IMR-90 (cell line): Measurements from ENCODE around the gene C2orf92. TPM values are rescaled to one million over a fixed set of nuclear protein-coding genes. Genes with fewer than 3 reads are reported as not detected.
A peak's percentile ranks its signal among the peaks of the same experiment; 100 is the strongest.

ENCODE experiments used
- ATAC-seq: fragments of 200-7000 bp; cut with Tn5 transposase; 2 replicates; pipeline ENCODE4 v1.9.1; 2020; ENCODE audit warnings: low read depth, mild to moderate bottlenecking, moderate library complexity
- BruUV-seq: library from RNA; stranded (reverse); fragments of 400-500 nt; replicated peaks from 2 replicates; lab custom pipeline; 2021; lab: Mats Ljungman, UMichigan
- CTCF ChIA-PET: fragments of 300-600 bp; formaldehyde crosslinking; extraction: SDS; loops from one replicate; lab custom pipeline; 2021; ENCODE audit warnings: antibody characterized with exemption; lab: Yijun Ruan, JAX
- POLR2A ChIA-PET: fragments of 300-600 bp; sonication (Branson Sonifier 250); formaldehyde crosslinking; loops from one replicate; lab custom pipeline; 2022; ENCODE audit warnings: antibody characterized with exemption; ENCODE audit not compliant: unreplicated experiment; lab: Charles Lee
- DNase-seq: peaks from one replicate; pipeline ENCODE4 v3.0.0; 2013
- H2AFZ ChIP-seq: replicated peaks from 2 replicates; pipeline ENCODE3; 2013; ENCODE audit warnings: low read length, mild to moderate bottlenecking; ENCODE audit not compliant: poor library complexity
- H2AK5ac ChIP-seq: 2 replicates; pipeline ENCODE4 v1.6.1; 2013; ENCODE audit warnings: low read depth, low read length, inconsistent platforms
- H2AK9ac ChIP-seq: replicated peaks from 2 replicates; pipeline ENCODE3; 2013; ENCODE audit warnings: mild to moderate bottlenecking, low read depth, low read length, moderate library complexity; ENCODE audit not compliant: poor library complexity
- H2BK120ac ChIP-seq: 2 replicates; pipeline ENCODE4 v1.6.1; 2013; ENCODE audit warnings: low read depth, low read length, inconsistent platforms
- H2BK15ac ChIP-seq: 3 replicates; pipeline ENCODE4 v1.6.1; 2013; ENCODE audit warnings: low read depth, low read length, inconsistent platforms
- H2BK20ac ChIP-seq: 2 replicates; pipeline ENCODE4 v1.6.1; 2013; ENCODE audit warnings: low read depth, mild to moderate bottlenecking, inconsistent platforms, low read length, moderate library complexity
- H2BK5ac ChIP-seq: 2 replicates; pipeline ENCODE4 v1.6.1; 2013; ENCODE audit warnings: mild to moderate bottlenecking, low read depth, low read length, inconsistent platforms; ENCODE audit not compliant: poor library complexity, severe bottlenecking
- H3K14ac ChIP-seq: replicated peaks from 2 replicates; pipeline ENCODE4 v1.6.1; 2013; ENCODE audit warnings: low read depth, low read length, inconsistent platforms
- H3K18ac ChIP-seq: 2 replicates; pipeline ENCODE4 v1.6.1; 2013; ENCODE audit warnings: low read depth, low read length, control low read depth
- H3K23ac ChIP-seq: 2 replicates; pipeline ENCODE4 v1.6.1; 2013; ENCODE audit warnings: low read depth, low read length, inconsistent platforms
- H3K27ac ChIP-seq: 2 replicates; pipeline ENCODE4 v1.5.1; 2013; ENCODE audit warnings: mild to moderate bottlenecking, control low read depth, low read length; ENCODE audit not compliant: insufficient read depth
- H3K27me3 ChIP-seq: 2 replicates; pipeline ENCODE4 v1.6.1; 2013; ENCODE audit warnings: low read length; ENCODE audit not compliant: control insufficient read depth, insufficient read depth
- H3K36me3 ChIP-seq: 2 replicates; pipeline ENCODE4 v1.6.1; 2013; ENCODE audit warnings: low read length, mixed read lengths; ENCODE audit not compliant: control insufficient read depth, insufficient read depth
- H3K4ac ChIP-seq: 2 replicates; pipeline ENCODE4 v1.6.1; 2013; ENCODE audit warnings: low read depth, low read length, inconsistent platforms
- H3K4me1 ChIP-seq: 2 replicates; pipeline ENCODE4 v1.6.1; 2013; ENCODE audit warnings: low read length, mixed read lengths; ENCODE audit not compliant: control insufficient read depth, insufficient read depth
- H3K4me2 ChIP-seq: 2 replicates; pipeline ENCODE4 v1.6.1; 2013; ENCODE audit warnings: low read depth, mild to moderate bottlenecking, control low read depth, low read length, moderate library complexity
- H3K4me3 ChIP-seq: 2 replicates; pipeline ENCODE4 v1.5.1; 2013; ENCODE audit warnings: low read depth, mild to moderate bottlenecking, control low read depth, low read length, moderate library complexity; ENCODE audit not compliant: insufficient read depth
- H3K56ac ChIP-seq: 2 replicates; pipeline ENCODE4 v1.6.1; 2013; ENCODE audit warnings: low read length, inconsistent platforms; ENCODE audit not compliant: insufficient read depth; ENCODE audit errors: extremely low read depth
- H3K79me1 ChIP-seq, 2 experiments: 2 replicates each; pipeline ENCODE4 v1.6.1; 2013; ENCODE audit warnings: low read length in 2 of 2, inconsistent platforms in 1 of 2, low read depth in 1 of 2
- H3K9ac ChIP-seq: 2 replicates; pipeline ENCODE4 v1.6.1; 2013; ENCODE audit warnings: low read depth, low read length, control low read depth
- H3K9me1 ChIP-seq: 2 replicates; pipeline ENCODE4 v1.6.1; 2013; ENCODE audit warnings: low read length, inconsistent platforms; ENCODE audit not compliant: insufficient read depth
- H3K9me3 ChIP-seq: 2 replicates; pipeline ENCODE4 v1.6.1; 2013; ENCODE audit warnings: low read length; ENCODE audit not compliant: control insufficient read depth, insufficient read depth
- H4K20me1 ChIP-seq: 2 replicates; pipeline ENCODE4 v1.6.1; 2013; ENCODE audit warnings: low read length, inconsistent platforms; ENCODE audit not compliant: insufficient read depth
- H4K5ac ChIP-seq: 2 replicates; pipeline ENCODE4 v1.6.1; 2013; ENCODE audit warnings: mild to moderate bottlenecking, low read depth, low read length, control low read depth
- H4K8ac ChIP-seq, 2 experiments: 2 replicates each; pipeline ENCODE4 v1.6.1; 2013; ENCODE audit warnings: low read depth in 2 of 2, low read length in 2 of 2, control low read depth in 1 of 2, inconsistent platforms in 1 of 2
- H4K91ac ChIP-seq: 2 replicates; pipeline ENCODE4 v1.6.1; 2013; ENCODE audit warnings: low read depth, low read length, inconsistent platforms; ENCODE audit not compliant: insufficient read depth
- CHD1 ChIP-seq: IDR thresholded peaks from 2 replicates; pipeline ENCODE4 v1.6.1; 2012; ENCODE audit warnings: low read depth, low read length, improper control_type of control experiment
- ELK1 ChIP-seq: fragments of 150-350 bp; IDR thresholded peaks from 2 replicates; pipeline ENCODE4 v1.6.1; 2016; ENCODE audit warnings: low read depth, mild to moderate bottlenecking, low read length, moderate library complexity, borderline replicate concordance
- MXI1 ChIP-seq: IDR thresholded peaks from 2 replicates; pipeline ENCODE4 v1.6.1; 2012; ENCODE audit warnings: low read depth, mild to moderate bottlenecking, low read length, moderate library complexity, borderline replicate concordance
- POLR2A ChIP-seq: IDR thresholded peaks from 2 replicates; pipeline ENCODE4 v1.6.1; 2012; ENCODE audit warnings: mild to moderate bottlenecking, low read depth, low read length
- WGBS, 2 experiments: methylation state at CpG; one replicate each; pipeline versions ENCODE4 v1.1.5 to v1.1.7; 2013; ENCODE audit warnings: missing lambda C conversion rate in 2 of 2; ENCODE audit not compliant: insufficient read length in 1 of 2; ENCODE audit errors: extremely low coverage in 2 of 2; 5-methylcytosine and 5-hydroxymethylcytosine counted together
- dilution Hi-C: fragments of 300-500 bp; cut with HindIII; formaldehyde crosslinking; loops from one replicate; pipeline ENCODE4 v1.14.3; 2018; ENCODE audit warnings: low sequenced_read_pairs; ENCODE audit not compliant: unreplicated experiment
- in situ Hi-C: fragments of 300-500 bp; cut with MboI; formaldehyde crosslinking; loops from 3 replicates; pipeline ENCODE4 v1.14.3; 2019; ENCODE audit warnings: low sequenced_read_pairs, inconsistent platforms, mixed read lengths
- intact Hi-C: fragments of 100-400 bp; cut with micrococcal nuclease; formaldehyde crosslinking; loops from 2 replicates; pipeline ENCODE4 v1.10.0; 2022
- polyA plus RNA-seq, 3 experiments: library from polyadenylated mRNA; depleted of rRNA; stranded (reverse); fragments of >200 nt; gene quantifications; 2 replicates each; pipeline ENCODE4 v1.2.3, GENCODE V29; 2012; ENCODE audit warnings: low replicate concordance in 1 of 3
- total RNA-seq: library from RNA; depleted of rRNA; stranded (reverse); fragments of >200 nt; gene quantifications from 2 replicates; pipeline ENCODE4 v1.2.3, GENCODE V29; 2012

Gene C2orf92
- total and polyA plus RNA-seq, 2 of the 4 experiments (the other 2 are of a cell fraction) = 0.90 to 2.5 TPM

DNA sequence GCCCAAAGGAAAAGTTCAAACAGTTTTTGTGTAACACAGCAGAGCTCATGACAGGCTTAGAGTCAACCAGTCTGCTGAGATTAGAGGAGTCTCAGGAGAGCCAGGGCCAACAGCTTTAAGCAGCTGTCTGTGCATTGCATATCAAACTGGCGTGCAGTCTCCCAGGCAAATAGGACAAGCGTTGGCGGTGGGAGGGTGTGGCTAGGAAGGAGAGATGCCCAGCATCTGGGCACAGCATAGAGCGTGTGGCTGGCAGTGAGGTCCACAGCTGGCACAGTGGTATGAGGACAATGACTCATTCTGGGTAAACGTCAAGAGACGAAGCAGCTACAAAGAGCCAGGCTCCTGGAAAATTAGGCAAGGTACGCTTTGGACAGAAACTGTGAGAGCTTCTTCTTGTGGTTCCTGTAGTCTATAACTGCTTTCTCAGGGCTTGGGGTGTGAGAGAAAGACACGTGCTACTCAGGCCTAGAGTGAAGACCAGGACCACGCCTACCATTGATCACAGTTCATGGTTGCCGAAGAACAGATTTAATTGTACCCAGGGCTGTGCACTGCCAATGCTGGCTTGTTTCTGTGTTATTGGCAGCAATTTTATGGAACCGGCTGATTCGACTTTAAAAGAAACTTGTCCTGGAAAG is 58.7 kb downstream of the C2orf92 start:
- H3K56ac ChIP-seq = no peak overlapping the region

More for the DNA sequence above, 58.7 kb downstream of the C2orf92 start:
- Histone ChIP-seq H4K5ac (no peak overlapping the region), H4K8ac (no peak overlapping the region), H3K18ac (no peak overlapping the region), H3K14ac (no peak overlapping the region), H4K20me1 (no peaks in the 10 kb centered on the region), H3K4me3 (no peak overlapping the region), H3K9me3 (peaks cover 6% of the 10 kb centered on the region; the same call in 1 of the 2 replicates), H2BK5ac (no peak overlapping the region), H3K36me3 (no peaks in the 10 kb centered on the region), H2BK20ac (no peak overlapping the region), H3K4me2 (no peak overlapping the region), H3K4ac (no peak overlapping the region), H2AK9ac (no peak overlapping the region), H3K9me1 (no peaks in the 10 kb centered on the region), H3K27ac (no peak overlapping the region), H2AFZ (peak overlapping the region; percentile 46), H4K91ac (no peak overlapping the region), H3K4me1 (no peaks in the 10 kb centered on the region), H2BK15ac (no peak overlapping the region), H3K27me3 (peaks cover 10% of the 10 kb centered on the region; the same call in 1 of the 2 replicates), H3K23ac (no peak overlapping the region), H2AK5ac (no peak overlapping the region), H3K9ac (no peak overlapping the region), H2BK120ac (no peak overlapping the region), H3K79me1 (no peaks in the 10 kb centered on the region)
- no TSS peak for BruUV-seq
- intact Hi-C loops = no loop called here
- in situ Hi-C loops = no loop called here
- DNase-seq (no peak), ATAC-seq (peak; percentile 44)
- WGBS, 2 experiments = 60% methylated on average over 9 of the region's 12 CpGs; no CpG with 5 or more reads in 1 of the 2 experiments
- TF ChIP-seq ELK1 (no peak), MXI1 (no peak), CHD1 (no peak), POLR2A (no peak)
- CTCF ChIA-PET = no interaction called here
- POLR2A ChIA-PET = no interaction called here
- dilution Hi-C loops = no loop called here
